AG09319 (cell line): ENCODE results near the gene RGS14.

Experiments used
- DNase-seq: peaks from one replicate; pipeline ENCODE4 v3.0.0-alpha.2; 2010; ENCODE audit warnings: low read depth; ENCODE audit errors: extremely low read depth
- TF ChIP-seq, protein P1 (sequence below): IDR thresholded peaks from 2 replicates; pipeline ENCODE4 v1.5.1; 2011; ENCODE audit warnings: low read depth, mild to moderate bottlenecking, inconsistent platforms, low read length, moderate library complexity

The RGS14 gene

DNA sequence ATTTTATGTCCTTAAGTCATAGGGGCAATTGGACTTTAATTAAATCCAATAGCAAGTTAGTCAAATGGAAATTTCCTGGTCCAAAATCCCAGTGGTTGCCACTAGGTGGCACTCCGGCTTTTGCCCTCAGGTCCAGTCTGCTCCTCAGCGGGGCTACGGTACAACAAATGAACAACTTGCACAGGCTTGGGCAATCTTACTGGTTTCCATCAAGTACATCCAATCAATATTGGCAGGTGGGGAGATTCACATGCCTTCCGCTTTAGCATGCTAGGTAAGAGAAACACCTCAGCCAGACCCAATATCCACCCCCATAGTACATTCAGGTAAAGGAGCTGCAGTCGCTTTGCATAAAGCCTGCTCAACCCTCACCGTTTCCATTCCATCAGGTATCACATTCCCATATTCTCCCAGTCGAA is 39.8 kb upstream of the RGS14 start:
- TF ChIP-seq, protein P1, sequence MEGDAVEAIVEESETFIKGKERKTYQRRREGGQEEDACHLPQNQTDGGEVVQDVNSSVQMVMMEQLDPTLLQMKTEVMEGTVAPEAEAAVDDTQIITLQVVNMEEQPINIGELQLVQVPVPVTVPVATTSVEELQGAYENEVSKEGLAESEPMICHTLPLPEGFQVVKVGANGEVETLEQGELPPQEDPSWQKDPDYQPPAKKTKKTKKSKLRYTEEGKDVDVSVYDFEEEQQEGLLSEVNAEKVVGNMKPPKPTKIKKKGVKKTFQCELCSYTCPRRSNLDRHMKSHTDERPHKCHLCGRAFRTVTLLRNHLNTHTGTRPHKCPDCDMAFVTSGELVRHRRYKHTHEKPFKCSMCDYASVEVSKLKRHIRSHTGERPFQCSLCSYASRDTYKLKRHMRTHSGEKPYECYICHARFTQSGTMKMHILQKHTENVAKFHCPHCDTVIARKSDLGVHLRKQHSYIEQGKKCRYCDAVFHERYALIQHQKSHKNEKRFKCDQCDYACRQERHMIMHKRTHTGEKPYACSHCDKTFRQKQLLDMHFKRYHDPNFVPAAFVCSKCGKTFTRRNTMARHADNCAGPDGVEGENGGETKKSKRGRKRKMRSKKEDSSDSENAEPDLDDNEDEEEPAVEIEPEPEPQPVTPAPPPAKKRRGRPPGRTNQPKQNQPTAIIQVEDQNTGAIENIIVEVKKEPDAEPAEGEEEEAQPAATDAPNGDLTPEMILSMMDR = peak; percentile 86
- peak; percentile 50 for DNase-seq

- TF ChIP-seq, protein P1 = no peak
- DNase-seq = no peak
These were observed 37.7 kb upstream of the RGS14 start for GRCh38 chr5:177319913-177320588.

GRCh38 chr5:177320879-177321278 is 36.8 kb upstream of the RGS14 start:
- TF ChIP-seq, protein P1 = no peak
- DNase-seq = no peak

GRCh38 chr5:177325868-177326381 is 31.8 kb upstream of the RGS14 start:
- no peak for DNase-seq

GRCh38 chr5:177327539-177328522 is 29.9 kb upstream of the RGS14 start:
- no peak for DNase-seq

More at GRCh38 chr5:177325868-177326381, 31.8 kb upstream of the RGS14 start:
- TF ChIP-seq, protein P1 = no peak

DNA sequence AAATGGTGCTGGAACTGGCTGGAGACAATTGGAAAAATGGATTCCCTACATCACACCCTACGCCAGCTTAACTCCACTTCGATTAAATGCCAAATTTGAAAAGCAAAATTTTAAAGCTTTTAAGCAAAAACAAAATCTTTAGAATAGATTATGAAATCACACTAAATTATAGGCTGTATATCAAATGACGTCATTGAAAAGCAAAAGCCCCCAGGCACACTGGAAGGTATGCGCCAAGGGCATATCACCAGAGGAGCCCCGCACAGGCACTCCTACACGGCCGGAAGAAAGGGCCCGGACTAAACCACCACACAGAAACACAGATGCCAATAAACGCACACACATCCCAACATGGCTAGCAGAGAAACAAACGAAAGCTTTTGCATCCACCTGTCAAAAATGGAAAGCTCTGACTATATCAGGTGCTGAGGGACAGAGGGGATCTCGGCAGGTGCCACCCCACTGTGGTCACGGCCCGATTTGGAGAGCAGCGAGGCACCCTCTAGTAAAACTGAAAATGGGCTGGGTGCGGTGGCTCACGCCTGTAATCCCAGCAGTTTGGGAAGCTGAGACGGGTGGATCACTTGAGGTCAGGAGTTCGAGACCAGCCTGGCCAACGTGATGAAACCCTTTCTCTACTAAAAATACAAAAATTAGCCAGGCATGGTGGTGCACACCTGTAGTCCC is 29.0 kb upstream of the RGS14 start:
- TF ChIP-seq, protein P1 = no peak
- no peak for DNase-seq

More at GRCh38 chr5:177327539-177328522, 29.9 kb upstream of the RGS14 start:
- TF ChIP-seq, protein P1 = no peak
